B cell (primary cell): Measurements from ENCODE around the gene CALM1.

Experiments used
- EZH2 ChIP-seq: IDR thresholded peaks from 2 replicates; pipeline ENCODE4 v1.6.1; 2012; ENCODE audit warnings: borderline replicate concordance, low read depth, mild to moderate bottlenecking, moderate library complexity, low read length; ENCODE audit not compliant: insufficient read depth, poor library complexity, severe bottlenecking
- TF ChIP-seq, protein P1 (sequence below): fragments of 200-600 bp; IDR thresholded peaks from one replicate; pipeline ENCODE4 v1.8.0; 2022; ENCODE audit warnings: antibody characterized with exemption, mild to moderate bottlenecking

DNA sequence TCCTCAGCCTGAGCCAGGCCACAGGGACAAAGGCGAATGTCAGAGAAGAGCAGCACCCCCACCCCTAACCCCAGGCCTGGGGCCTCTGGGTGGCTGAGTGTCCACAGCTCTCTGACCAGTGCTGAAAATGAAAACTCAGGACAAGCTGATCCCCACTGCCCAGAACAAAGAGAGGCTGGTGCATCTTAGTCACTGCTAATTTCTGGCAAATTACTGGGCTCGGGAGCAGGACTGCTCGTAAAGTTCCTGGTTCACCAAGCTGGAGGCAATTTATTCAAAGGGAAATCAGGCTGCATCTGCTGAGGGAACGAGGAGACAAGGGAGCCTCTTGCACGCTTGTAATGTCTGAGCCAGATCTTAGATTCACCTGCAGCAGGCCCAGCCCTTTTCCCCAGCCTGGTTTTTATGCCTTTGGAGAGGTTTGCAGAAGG is 43.2 kb downstream of the CALM1 start:
- TF ChIP-seq, protein P1, sequence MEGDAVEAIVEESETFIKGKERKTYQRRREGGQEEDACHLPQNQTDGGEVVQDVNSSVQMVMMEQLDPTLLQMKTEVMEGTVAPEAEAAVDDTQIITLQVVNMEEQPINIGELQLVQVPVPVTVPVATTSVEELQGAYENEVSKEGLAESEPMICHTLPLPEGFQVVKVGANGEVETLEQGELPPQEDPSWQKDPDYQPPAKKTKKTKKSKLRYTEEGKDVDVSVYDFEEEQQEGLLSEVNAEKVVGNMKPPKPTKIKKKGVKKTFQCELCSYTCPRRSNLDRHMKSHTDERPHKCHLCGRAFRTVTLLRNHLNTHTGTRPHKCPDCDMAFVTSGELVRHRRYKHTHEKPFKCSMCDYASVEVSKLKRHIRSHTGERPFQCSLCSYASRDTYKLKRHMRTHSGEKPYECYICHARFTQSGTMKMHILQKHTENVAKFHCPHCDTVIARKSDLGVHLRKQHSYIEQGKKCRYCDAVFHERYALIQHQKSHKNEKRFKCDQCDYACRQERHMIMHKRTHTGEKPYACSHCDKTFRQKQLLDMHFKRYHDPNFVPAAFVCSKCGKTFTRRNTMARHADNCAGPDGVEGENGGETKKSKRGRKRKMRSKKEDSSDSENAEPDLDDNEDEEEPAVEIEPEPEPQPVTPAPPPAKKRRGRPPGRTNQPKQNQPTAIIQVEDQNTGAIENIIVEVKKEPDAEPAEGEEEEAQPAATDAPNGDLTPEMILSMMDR: no peak
- no peak for TF ChIP-seq EZH2
